ENCODE results near the gene GFOD1. TPM values are rescaled to one million over a fixed set of nuclear protein-coding genes. Genes with fewer than 3 reads are reported as not detected.

Gene GFOD1
- polyA plus RNA-seq, 1 donor from 2014 or later: 7.0 TPM

DNA sequence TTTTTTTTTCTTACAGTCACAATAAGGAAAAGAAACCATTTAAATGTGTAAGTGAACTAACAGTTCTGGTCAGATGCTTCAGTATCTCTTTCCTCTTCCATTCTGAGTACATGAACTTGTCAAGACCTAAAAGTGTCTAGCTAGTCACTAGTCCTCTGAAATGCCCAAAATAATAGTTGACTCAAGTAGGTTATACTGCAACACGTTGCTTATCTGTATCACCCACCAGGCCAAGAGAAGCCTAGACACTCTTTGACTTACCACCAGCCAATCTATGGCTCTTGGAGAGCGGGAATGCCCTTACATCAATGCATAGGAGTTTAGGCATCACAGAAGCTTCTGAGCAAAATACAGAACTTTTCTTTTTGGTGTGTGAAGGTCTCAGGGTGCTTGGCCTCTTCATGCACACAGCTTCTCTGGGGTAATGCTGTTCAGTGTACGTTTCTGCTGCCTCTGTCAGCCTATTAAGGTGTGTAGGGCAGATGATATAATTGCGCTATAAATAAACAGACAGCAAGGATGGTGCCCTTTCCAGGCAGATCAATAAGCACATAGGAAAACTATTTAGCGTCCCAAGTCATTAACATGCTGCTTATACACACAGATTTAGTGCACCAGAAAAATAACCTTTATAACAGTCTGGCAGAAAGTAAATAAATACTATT is 7.8 kb upstream of the GFOD1 start:
- H3K9me2 ChIP-seq (ENCODE audit: insufficient read depth, low read length): no peaks in the 10 kb centered on the region
- H3K27ac ChIP-seq (ENCODE audit: low read length): no peak overlapping the region
- no peaks in the 10 kb centered on the region for H3K36me3 ChIP-seq (ENCODE audit: insufficient read depth, low read length)
- H4K20me1 ChIP-seq (ENCODE audit: insufficient read depth): no peaks in the 10 kb centered on the region
- H3K9me3 ChIP-seq (ENCODE audit: low read length): no peaks in the 10 kb centered on the region
- no peaks in the 10 kb centered on the region for H3F3A ChIP-seq (ENCODE audit: insufficient read depth, low read length, poor library complexity, severe bottlenecking)
- H2AFZ ChIP-seq (ENCODE audit: low read depth, low read length): no peak overlapping the region
- no peaks in the 10 kb centered on the region for H3K79me2 ChIP-seq (replicated peaks; ENCODE audit: insufficient read depth, low read length)
- no peak overlapping the region for H3K9ac ChIP-seq (ENCODE audit: low read length)
- no peak overlapping the region for H3K4me3 ChIP-seq (ENCODE audit: low read length)
- TF ChIP-seq EP300 (conservative IDR thresholded peaks at IDR 0.05; ENCODE audit: poor library complexity, severe bottlenecking): no peak
- TF ChIP-seq TAF1 (IDR thresholded peaks at IDR 0.05; ENCODE audit: low read depth): no peak
- no peak for TF ChIP-seq RAD21 (conservative IDR thresholded peaks at IDR 0.05)
- TF ChIP-seq MXI1 (conservative IDR thresholded peaks at IDR 0.05; ENCODE audit: poor library complexity, severe bottlenecking): no peak
- no peak for TF ChIP-seq EZH2 (IDR thresholded peaks at IDR 0.05; ENCODE audit: borderline replicate concordance, insufficient read depth, low read length, poor library complexity, severe bottlenecking)
- no peak for TF ChIP-seq POLR2AphosphoS5 (IDR thresholded peaks at IDR 0.05)
- TF ChIP-seq SMC3 (conservative IDR thresholded peaks at IDR 0.05; ENCODE audit: poor library complexity): no peak
- TF ChIP-seq REST (IDR thresholded peaks at IDR 0.05; ENCODE audit: borderline replicate concordance): no peak
- TF ChIP-seq, protein P1, sequence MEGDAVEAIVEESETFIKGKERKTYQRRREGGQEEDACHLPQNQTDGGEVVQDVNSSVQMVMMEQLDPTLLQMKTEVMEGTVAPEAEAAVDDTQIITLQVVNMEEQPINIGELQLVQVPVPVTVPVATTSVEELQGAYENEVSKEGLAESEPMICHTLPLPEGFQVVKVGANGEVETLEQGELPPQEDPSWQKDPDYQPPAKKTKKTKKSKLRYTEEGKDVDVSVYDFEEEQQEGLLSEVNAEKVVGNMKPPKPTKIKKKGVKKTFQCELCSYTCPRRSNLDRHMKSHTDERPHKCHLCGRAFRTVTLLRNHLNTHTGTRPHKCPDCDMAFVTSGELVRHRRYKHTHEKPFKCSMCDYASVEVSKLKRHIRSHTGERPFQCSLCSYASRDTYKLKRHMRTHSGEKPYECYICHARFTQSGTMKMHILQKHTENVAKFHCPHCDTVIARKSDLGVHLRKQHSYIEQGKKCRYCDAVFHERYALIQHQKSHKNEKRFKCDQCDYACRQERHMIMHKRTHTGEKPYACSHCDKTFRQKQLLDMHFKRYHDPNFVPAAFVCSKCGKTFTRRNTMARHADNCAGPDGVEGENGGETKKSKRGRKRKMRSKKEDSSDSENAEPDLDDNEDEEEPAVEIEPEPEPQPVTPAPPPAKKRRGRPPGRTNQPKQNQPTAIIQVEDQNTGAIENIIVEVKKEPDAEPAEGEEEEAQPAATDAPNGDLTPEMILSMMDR (IDR thresholded peaks at IDR 0.05; ENCODE audit: poor library complexity, severe bottlenecking): no peak
- H3K4me2 ChIP-seq (ENCODE audit: low read length): no peak overlapping the region
- no peaks in the 10 kb centered on the region for H3K27me3 ChIP-seq (ENCODE audit: insufficient read depth, low read depth, low read length)

DNA sequence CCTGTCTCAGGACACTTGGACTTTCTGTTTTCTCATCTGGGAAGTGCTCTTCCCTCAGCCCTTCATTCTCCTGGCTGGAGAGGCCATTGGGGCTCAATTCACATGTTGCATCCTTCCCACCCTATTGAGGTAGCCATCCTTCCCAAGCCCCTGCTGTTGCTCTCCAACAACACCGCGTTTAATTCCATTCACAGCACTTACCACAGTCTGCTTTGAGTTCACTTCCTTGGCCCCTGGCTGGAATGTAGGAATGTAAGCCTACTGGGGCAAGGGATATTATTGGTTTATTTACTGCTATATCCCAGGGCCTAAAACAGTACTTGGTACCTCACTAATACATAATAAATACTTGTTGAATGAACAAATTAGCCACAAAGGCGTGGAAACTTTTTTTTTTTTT is 6.7 kb upstream of the GFOD1 start:
- H3K79me2 ChIP-seq (replicated peaks; ENCODE audit: insufficient read depth, low read length): no peaks in the 10 kb centered on the region
- H3K9me3 ChIP-seq (ENCODE audit: low read length): no peaks in the 10 kb centered on the region
- TF ChIP-seq, protein P1 (IDR thresholded peaks at IDR 0.05; ENCODE audit: poor library complexity, severe bottlenecking): no peak
- TF ChIP-seq REST (IDR thresholded peaks at IDR 0.05; ENCODE audit: borderline replicate concordance) (no peak), TAF1 (IDR thresholded peaks at IDR 0.05; ENCODE audit: low read depth) (no peak)
- no peak overlapping the region for H3K4me3 ChIP-seq (ENCODE audit: low read length)
- no peaks in the 10 kb centered on the region for H3K27me3 ChIP-seq (ENCODE audit: insufficient read depth, low read depth, low read length)
- H2AFZ ChIP-seq (ENCODE audit: low read depth, low read length): no peak overlapping the region
- H3K27ac ChIP-seq (ENCODE audit: low read length): no peak overlapping the region
- H4K20me1 ChIP-seq (ENCODE audit: insufficient read depth): no peaks in the 10 kb centered on the region
- H3K36me3 ChIP-seq (ENCODE audit: insufficient read depth, low read length): no peaks in the 10 kb centered on the region
- no peak overlapping the region for H3K9ac ChIP-seq (ENCODE audit: low read length)
- H3K4me2 ChIP-seq (ENCODE audit: low read length): no peak overlapping the region
- H3K9me2 ChIP-seq (ENCODE audit: insufficient read depth, low read length): no peaks in the 10 kb centered on the region
- H3F3A ChIP-seq (ENCODE audit: insufficient read depth, low read length, poor library complexity, severe bottlenecking): no peaks in the 10 kb centered on the region
